Measurements from ENCODE around the gene MAPK4. TPM values are rescaled to one million over a fixed set of nuclear protein-coding genes. Genes with fewer than 3 reads are reported as not detected.

The MAPK4 gene
- total and polyA plus RNA-seq, 10 of the 15 experiments (the other 5 are each of a cell fraction or from before 2014, with no cell fraction given) = 0.03 to 0.11 (median 0.06) TPM; not detected in 4

DNA sequence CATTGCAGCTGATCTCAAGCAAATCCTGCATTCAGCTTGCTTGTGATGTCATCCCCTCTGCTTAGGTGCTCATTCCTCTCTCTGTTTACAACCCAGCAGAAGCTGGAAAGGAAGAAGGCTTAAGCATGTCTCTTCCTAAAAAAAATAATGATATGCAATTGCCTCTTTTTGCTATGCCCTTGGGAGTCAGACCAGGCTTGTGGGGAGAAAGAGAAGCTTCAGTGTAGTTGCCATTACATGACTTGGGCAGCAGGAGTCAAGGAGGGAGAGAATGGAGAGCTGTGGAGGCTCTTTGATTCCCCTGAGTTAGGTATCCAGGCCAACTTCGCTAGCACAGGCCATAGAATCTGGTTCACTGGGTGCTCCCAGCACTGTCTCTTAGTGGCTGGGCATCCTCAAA, 101.1 kb downstream of the MAPK4 start:
- ATAC-seq (no peak), DNase-seq (ENCODE audit: low read depth, low spot score) (no peak), FAIRE-seq (no peak)
- in situ Hi-C loops (cut with MboI) = no loop called here
- BruUV-seq (replicated peaks) = no TSS peak
- Histone ChIP-seq H3K4me1 (ENCODE audit: control insufficient read depth, insufficient read depth, low read length) (no peaks in the 10 kb centered on the region), H3K79me2 (ENCODE audit: control insufficient read depth, insufficient read depth, low read length) (no peaks in the 10 kb centered on the region), H3K27ac (ENCODE audit: control insufficient read depth, insufficient read depth) (no peak overlapping the region), H2AFZ (ENCODE audit: control insufficient read depth, low read depth, low read length) (no peak overlapping the region), H3K4me3 (no peak overlapping the region), H4K20me1 (ENCODE audit: control insufficient read depth, insufficient read depth) (no peaks in the 10 kb centered on the region), H3K4me2 (ENCODE audit: control insufficient read depth, insufficient read depth) (no peak overlapping the region), H3K9ac (ENCODE audit: control insufficient read depth, insufficient read depth, low read length) (no peak overlapping the region), H3K9me3 (replicated peaks; ENCODE audit: control insufficient read depth, insufficient read depth, low read length) (peaks cover 3% of the 10 kb centered on the region; the same call in 2 of the 3 replicates), H3K27me3 (replicated peaks in 1 of 2; ENCODE audit: control insufficient read depth in 2 of 2, insufficient read depth in 2 of 2, low read length in 1 of 2) (no peaks in the 10 kb centered on the region; a peak in 1 of 4 replicates), H3K36me3 (ENCODE audit: control insufficient read depth in 2 of 2, insufficient read depth in 2 of 2, low read length in 1 of 2) (no peaks in the 10 kb centered on the region)
- ChIA-PET CTCF (no interaction called here), POLR2A (no interaction called here), SMC1A (ENCODE audit: uncharacterized antibody, unreplicated experiment) (interaction anchor here (0.6 kb wide), 1 partner anchor 20 kb away, joined by 3 read pairs; no protein-coding TSS in a partner anchor), RAD21 (ENCODE audit: unreplicated experiment) (no interaction called here)
- intact Hi-C loops (cut with micrococcal nuclease; ENCODE audit: unreplicated experiment) = loop anchor here (5.0 kb wide), 1 partner anchor 121 kb away; no protein-coding TSS in a partner anchor
- 5% methylated on average over 1 of the region's 1 CpG for WGBS (ENCODE audit: insufficient coverage, insufficient replicate concordance, low lambda C conversion rate, missing lambda C conversion rate)
- TF ChIP-seq ZBED1 (IDR thresholded peaks at IDR 0.05; ENCODE audit: borderline replicate concordance) = no peak
- TF ChIP-seq ZBTB11 (CRISPR knock-in tag; IDR thresholded peaks at IDR 0.05) = no peak
- no peak for TF ChIP-seq SMAD1 (IDR thresholded peaks at IDR 0.05; ENCODE audit: low read depth, partially characterized antibody)
- TF ChIP-seq RAD51 (IDR thresholded peaks at IDR 0.05) = no peak
- no peak for TF ChIP-seq HDAC2 (IDR thresholded peaks at IDR 0.05)
- TF ChIP-seq MEF2B (IDR thresholded peaks at IDR 0.05; ENCODE audit: partially characterized antibody, poor library complexity, severe bottlenecking) = no peak
- no peak for TF ChIP-seq RELA (IDR thresholded peaks at IDR 0.05; ENCODE audit: borderline replicate concordance, partially characterized antibody)
- no peak for TF ChIP-seq NFIC (IDR thresholded peaks at IDR 0.05; ENCODE audit: low read depth, low read length)
- TF ChIP-seq SREBF2 (IDR thresholded peaks at IDR 0.05; ENCODE audit: low read length) = no peak
- TF ChIP-seq GABPA (IDR thresholded peaks at IDR 0.05; ENCODE audit: low read depth) = no peak
- TF ChIP-seq, protein P1, sequence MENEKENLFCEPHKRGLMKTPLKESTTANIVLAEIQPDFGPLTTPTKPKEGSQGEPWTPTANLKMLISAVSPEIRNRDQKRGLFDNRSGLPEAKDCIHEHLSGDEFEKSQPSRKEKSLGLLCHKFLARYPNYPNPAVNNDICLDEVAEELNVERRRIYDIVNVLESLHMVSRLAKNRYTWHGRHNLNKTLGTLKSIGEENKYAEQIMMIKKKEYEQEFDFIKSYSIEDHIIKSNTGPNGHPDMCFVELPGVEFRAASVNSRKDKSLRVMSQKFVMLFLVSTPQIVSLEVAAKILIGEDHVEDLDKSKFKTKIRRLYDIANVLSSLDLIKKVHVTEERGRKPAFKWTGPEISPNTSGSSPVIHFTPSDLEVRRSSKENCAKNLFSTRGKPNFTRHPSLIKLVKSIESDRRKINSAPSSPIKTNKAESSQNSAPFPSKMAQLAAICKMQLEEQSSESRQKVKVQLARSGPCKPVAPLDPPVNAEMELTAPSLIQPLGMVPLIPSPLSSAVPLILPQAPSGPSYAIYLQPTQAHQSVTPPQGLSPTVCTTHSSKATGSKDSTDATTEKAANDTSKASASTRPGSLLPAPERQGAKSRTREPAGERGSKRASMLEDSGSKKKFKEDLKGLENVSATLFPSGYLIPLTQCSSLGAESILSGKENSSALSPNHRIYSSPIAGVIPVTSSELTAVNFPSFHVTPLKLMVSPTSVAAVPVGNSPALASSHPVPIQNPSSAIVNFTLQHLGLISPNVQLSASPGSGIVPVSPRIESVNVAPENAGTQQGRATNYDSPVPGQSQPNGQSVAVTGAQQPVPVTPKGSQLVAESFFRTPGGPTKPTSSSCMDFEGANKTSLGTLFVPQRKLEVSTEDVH (IDR thresholded peaks at IDR 0.05; ENCODE audit: low read depth, partially characterized antibody) = no peak
- TF ChIP-seq, protein P2, sequence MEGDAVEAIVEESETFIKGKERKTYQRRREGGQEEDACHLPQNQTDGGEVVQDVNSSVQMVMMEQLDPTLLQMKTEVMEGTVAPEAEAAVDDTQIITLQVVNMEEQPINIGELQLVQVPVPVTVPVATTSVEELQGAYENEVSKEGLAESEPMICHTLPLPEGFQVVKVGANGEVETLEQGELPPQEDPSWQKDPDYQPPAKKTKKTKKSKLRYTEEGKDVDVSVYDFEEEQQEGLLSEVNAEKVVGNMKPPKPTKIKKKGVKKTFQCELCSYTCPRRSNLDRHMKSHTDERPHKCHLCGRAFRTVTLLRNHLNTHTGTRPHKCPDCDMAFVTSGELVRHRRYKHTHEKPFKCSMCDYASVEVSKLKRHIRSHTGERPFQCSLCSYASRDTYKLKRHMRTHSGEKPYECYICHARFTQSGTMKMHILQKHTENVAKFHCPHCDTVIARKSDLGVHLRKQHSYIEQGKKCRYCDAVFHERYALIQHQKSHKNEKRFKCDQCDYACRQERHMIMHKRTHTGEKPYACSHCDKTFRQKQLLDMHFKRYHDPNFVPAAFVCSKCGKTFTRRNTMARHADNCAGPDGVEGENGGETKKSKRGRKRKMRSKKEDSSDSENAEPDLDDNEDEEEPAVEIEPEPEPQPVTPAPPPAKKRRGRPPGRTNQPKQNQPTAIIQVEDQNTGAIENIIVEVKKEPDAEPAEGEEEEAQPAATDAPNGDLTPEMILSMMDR (IDR thresholded peaks at IDR 0.05 in 2 of 3, conservative IDR thresholded peaks at IDR 0.05 in 1 of 3; ENCODE audit: control insufficient read depth in 2 of 3, extremely low read depth in 1 of 3, insufficient read depth in 1 of 3, low read depth in 3 of 3, low read length in 3 of 3) = no peak

Data from GM12878 (cell line).